K562 (cell line): ENCODE results near the gene GCNT1. TPM values are rescaled to one million over a fixed set of nuclear protein-coding genes. Genes with fewer than 3 reads are reported as not detected.

ENCODE experiments used
- ATAC-seq: fragments of 200-7000 bp; cut with Tn5 transposase; 3 replicates; pipeline ENCODE4 v1.9.1; 2020; ENCODE audit warnings: moderate library complexity
- BruUV-seq: library from RNA; stranded (reverse); fragments of 400-500 nt; replicated peaks from 2 replicates; lab custom pipeline; 2021; lab: Mats Ljungman, UMichigan
- CTCF ChIA-PET: fragments of 300-600 bp; formaldehyde crosslinking; extraction: SDS; loops from one replicate; lab custom pipeline; 2021; ENCODE audit warnings: low intra/inter-chr PET ratio; lab: Yijun Ruan, JAX
- POLR2A ChIA-PET: fragments of 300-600, 350-650 bp; sonication (Branson Sonifier 250); formaldehyde crosslinking; extraction: SDS; loops from one replicate; lab custom pipeline; 2021; ENCODE audit warnings: antibody characterized with exemption, inconsistent platforms; lab: Yijun Ruan, JAX
- DNase-seq, 4 experiments: peaks; one replicate each; pipeline versions ENCODE4 v3.0.0 to v3.0.0-alpha.2; 2011 to 2018; ENCODE audit warnings: low spot score in 3 of 4, mixed read lengths in 3 of 4; ENCODE audit errors: extremely low read depth in 1 of 4
- FAIRE-seq: peaks from 2 replicates; lab custom pipeline; 2011; peaks lifted over from hg19 to GRCh38; lab: Jason Lieb, UNC
- H2AFZ ChIP-seq: 2 replicates; pipeline ENCODE4 v1.6.0; 2011; ENCODE audit warnings: low read depth, low read length, control low read depth, inconsistent platforms
- H3K27ac ChIP-seq: fragments of 200-600 bp; 3 replicates; pipeline ENCODE4 v1.8.0; 2011; ENCODE audit warnings: low read depth, mild to moderate bottlenecking, control low read depth, inconsistent platforms, low read length, moderate library complexity, mixed read lengths; ENCODE audit errors: extremely low read depth
- H3K27me3 ChIP-seq, 2 experiments: fragments of 300-600 bp in 1 of 2; 2 replicates in 1 of 2; 3 replicates in 1 of 2; pipeline versions ENCODE4 v1.6.0 to v1.8.0; 2011; ENCODE audit warnings: inconsistent platforms in 2 of 2, low read length in 2 of 2, mild to moderate bottlenecking in 1 of 2, mixed read lengths in 1 of 2, moderate library complexity in 1 of 2; ENCODE audit not compliant: control insufficient read depth in 2 of 2, insufficient read depth in 2 of 2
- H3K36me3 ChIP-seq: fragments of 300-600 bp; 3 replicates; pipeline ENCODE4 v1.8.0; 2011; ENCODE audit warnings: mild to moderate bottlenecking, low read length, inconsistent platforms; ENCODE audit not compliant: control insufficient read depth, insufficient read depth
- H3K4me1 ChIP-seq, 2 experiments: fragments of 200-600 bp in 1 of 2; replicated peaks in 1 of 2; 2 replicates in 1 of 2; 3 replicates in 1 of 2; pipeline versions ENCODE4 v1.5.1 to v1.8.0; 2011; ENCODE audit warnings: inconsistent platforms in 2 of 2, low read length in 2 of 2, mild to moderate bottlenecking in 1 of 2, mixed read lengths in 1 of 2, moderate library complexity in 1 of 2; ENCODE audit not compliant: control insufficient read depth in 2 of 2, insufficient read depth in 2 of 2
- H3K4me2 ChIP-seq: 2 replicates; pipeline ENCODE4 v1.6.1; 2011; ENCODE audit warnings: low read length, control low read depth, inconsistent platforms, mixed read lengths; ENCODE audit not compliant: insufficient read depth
- H3K4me3 ChIP-seq: fragments of 200-600 bp; sonication (generic), shearing (Covaris generic); 2 replicates; pipeline ENCODE4 v1.5.1; 2016; ENCODE audit warnings: control low read depth, inconsistent platforms
- H3K79me2 ChIP-seq: fragments of 200-600 bp; 3 replicates; pipeline ENCODE4 v1.8.0; 2011; ENCODE audit warnings: low read length, inconsistent platforms; ENCODE audit not compliant: control insufficient read depth, insufficient read depth
- H3K9ac ChIP-seq, 2 experiments: 2 replicates each; pipeline versions ENCODE4 v1.6.0 to v1.6.1; 2011; ENCODE audit warnings: low read depth in 2 of 2, low read length in 2 of 2, control low read depth in 1 of 2, inconsistent platforms in 1 of 2, mild to moderate bottlenecking in 1 of 2, mixed read lengths in 1 of 2; ENCODE audit not compliant: insufficient read depth in 1 of 2
- H3K9me1 ChIP-seq: one replicate; pipeline ENCODE4 v1.6.0; 2011; ENCODE audit warnings: inconsistent platforms, mild to moderate bottlenecking, low read length, moderate library complexity; ENCODE audit not compliant: control insufficient read depth, insufficient read depth
- H3K9me3 ChIP-seq: replicated peaks from 2 replicates; pipeline ENCODE4 v1.5.1; 2011; ENCODE audit warnings: low read depth, low read length, inconsistent platforms; ENCODE audit not compliant: control insufficient read depth, insufficient read depth
- H4K20me1 ChIP-seq: replicated peaks from 2 replicates; pipeline ENCODE4 v1.6.1; 2011; ENCODE audit warnings: low read length, inconsistent platforms, mixed read lengths; ENCODE audit not compliant: control insufficient read depth, insufficient read depth
- CBX3 ChIP-seq, 2 experiments: IDR thresholded peaks; 1 replicate in 1 of 2; 2 replicates in 1 of 2; pipeline ENCODE4 v1.6.1; 2012; ENCODE audit warnings: inconsistent platforms in 2 of 2, low read length in 2 of 2, borderline replicate concordance in 1 of 2, control low read depth in 1 of 2
- CHD1 ChIP-seq: fragments of 200-600 bp; sonication (generic); IDR thresholded peaks from one replicate; pipeline ENCODE4 v1.6.1; 2012; ENCODE audit warnings: mild to moderate bottlenecking, moderate library complexity, low read length, inconsistent platforms
- GABPB1 ChIP-seq: sonication (generic); formaldehyde crosslinking; IDR thresholded peaks from 2 replicates; pipeline ENCODE4 v1.8.0; 2022; ENCODE audit warnings: mild to moderate bottlenecking, missing genetic modification reagents
- NCOA2 ChIP-seq, 2 experiments: fragments of 450-650 bp; IDR thresholded peaks; 2 replicates each; pipeline ENCODE4 v1.6.1; 2018; ENCODE audit warnings: mild to moderate bottlenecking in 2 of 2, moderate library complexity in 1 of 2; ENCODE audit not compliant: partially characterized antibody in 2 of 2
- ZFP1 ChIP-seq: fragments of 450-650 bp; formaldehyde crosslinking; IDR thresholded peaks from 2 replicates; pipeline ENCODE4 v1.4.0; 2020; ENCODE audit warnings: mild to moderate bottlenecking, mixed read lengths
- ZNF12 ChIP-seq: sonication (generic); formaldehyde crosslinking; IDR thresholded peaks from 2 replicates; pipeline ENCODE4 v1.4.0; 2020; ENCODE audit warnings: mild to moderate bottlenecking, missing genetic modification reagents
- WGBS: fragments of 100-300 bp; shearing (Covaris generic); methylation state at CpG from one replicate; pipeline ENCODE4 v1.1.6; 2016; ENCODE audit warnings: low coverage, mixed read lengths; ENCODE audit not compliant: insufficient coverage; ENCODE audit errors: missing lambda C conversion rate; 5-methylcytosine and 5-hydroxymethylcytosine counted together
- in situ Hi-C: fragments of 300-500 bp; cut with MboI; formaldehyde crosslinking; loops from 4 replicates; pipeline ENCODE4 v1.15.0; 2018; ENCODE audit warnings: inconsistent platforms, mixed read lengths
- intact Hi-C: fragments of 100-400 bp; cut with micrococcal nuclease; formaldehyde crosslinking; loops from 2 replicates; pipeline ENCODE4 v1.14.2; 2022
- polyA plus RNA-seq, 8 experiments: library from polyadenylated mRNA; depleted of rRNA in 4 of 8; stranded (reverse) in 5 of 8; unstranded in 3 of 8; fragments of >200 nt; fragmentation: Nextera tagmentation in 2 of 8; fragmentation: Illumina TruSeq in 1 of 8; extraction: Ambion mirVana in 2 of 8; extraction: Trizol in 1 of 8; gene quantifications; 2 replicates each; pipeline versions ENCODE4 v1.2.1 to v1.2.3, GENCODE V29; 2011 to 2014; ENCODE audit warnings: inconsistent platforms in 1 of 8, missing spikeins in 1 of 8
- total RNA-seq, 7 experiments: library from RNA; depleted of rRNA in 6 of 7; stranded (reverse); fragments of >200 nt in 6 of 7; fragmentation: Illumina TruSeq in 2 of 7; extraction: Trizol in 2 of 7; gene quantifications; 2 replicates each; pipeline versions ENCODE4 v1.2.1 to v1.2.3, GENCODE V29; 2011 to 2021; ENCODE audit warnings: low replicate concordance in 1 of 7
- TF ChIP-seq, protein P1 (sequence below), 3 experiments: fragments of 200-800 bp in 1 of 3; sonication (Bioruptor generic) in 1 of 3; sonication (generic) in 1 of 3; formaldehyde crosslinking in 1 of 3; IDR thresholded peaks; 2 replicates each; pipeline versions ENCODE4 v1.6.1 to v1.8.0; 2016 to 2022; ENCODE audit warnings: mild to moderate bottlenecking in 2 of 3, missing compliant biosample characterization in 2 of 3, missing genetic modification characterization in 2 of 3, missing genetic modification reagents in 1 of 3
- TF ChIP-seq, protein P2 (sequence below): fragments of 450-650 bp; IDR thresholded peaks from 2 replicates; pipeline ENCODE4 v1.7.1; 2018; ENCODE audit warnings: mild to moderate bottlenecking, low read depth; ENCODE audit not compliant: partially characterized antibody

GCNT1 gene
- total and polyA plus RNA-seq, 9 of the 15 experiments (the other 6 are each of a cell fraction or from before 2014, with no cell fraction given): 0.01 to 0.71 (median 0.10) TPM

GRCh38 chr9:76464706-76465105 is 5.7 kb downstream of the GCNT1 start:
- Histone ChIP-seq H3K79me2 (no peaks in the 10 kb centered on the region), H3K36me3 (no peaks in the 10 kb centered on the region), H3K4me1 (peaks cover 0 to 4% of the 10 kb centered on the region in 2 experiments; a peak in 1 of 5 replicates), H3K9me1 (no peaks in the 10 kb centered on the region), H3K9ac (no peak overlapping the region), H3K27me3 (peaks cover 0 to 4% of the 10 kb centered on the region in 2 experiments; a peak in 1 of 5 replicates), H3K9me3 (no peaks in the 10 kb centered on the region), H3K4me3 (no peak overlapping the region), H2AFZ (no peak overlapping the region), H3K27ac (no peak overlapping the region), H3K4me2 (no peak overlapping the region), H4K20me1 (no peaks in the 10 kb centered on the region)
- ATAC-seq (no peak), FAIRE-seq (no peak), DNase-seq (no peak)
- in situ Hi-C loops (no loop called here), intact Hi-C loops (no loop called here)
- 0% methylated on average over 1 of the region's 1 CpG for WGBS
- TF ChIP-seq NCOA2 (IDR thresholded peaks at IDR 0.05; ENCODE audit: partially characterized antibody in 2 of 2) (no peak), CBX3 (IDR thresholded peaks at IDR 0.05; ENCODE audit: borderline replicate concordance in 1 of 2, low read length in 2 of 2) (no peak), ZNF12 (no peak), ZFP1 (no peak), CHD1 (no peak), GABPB1 (CRISPR knock-in tag) (no peak)
- TF ChIP-seq, protein P1, sequence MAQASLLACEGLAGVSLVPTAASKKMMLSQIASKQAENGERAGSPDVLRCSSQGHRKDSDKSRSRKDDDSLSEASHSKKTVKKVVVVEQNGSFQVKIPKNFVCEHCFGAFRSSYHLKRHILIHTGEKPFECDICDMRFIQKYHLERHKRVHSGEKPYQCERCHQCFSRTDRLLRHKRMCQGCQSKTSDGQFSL (CRISPR knock-in tag; IDR thresholded peaks at IDR 0.05): no peak
- TF ChIP-seq, protein P1 (tag; IDR thresholded peaks at IDR 0.05): no peak
- TF ChIP-seq, protein P2, sequence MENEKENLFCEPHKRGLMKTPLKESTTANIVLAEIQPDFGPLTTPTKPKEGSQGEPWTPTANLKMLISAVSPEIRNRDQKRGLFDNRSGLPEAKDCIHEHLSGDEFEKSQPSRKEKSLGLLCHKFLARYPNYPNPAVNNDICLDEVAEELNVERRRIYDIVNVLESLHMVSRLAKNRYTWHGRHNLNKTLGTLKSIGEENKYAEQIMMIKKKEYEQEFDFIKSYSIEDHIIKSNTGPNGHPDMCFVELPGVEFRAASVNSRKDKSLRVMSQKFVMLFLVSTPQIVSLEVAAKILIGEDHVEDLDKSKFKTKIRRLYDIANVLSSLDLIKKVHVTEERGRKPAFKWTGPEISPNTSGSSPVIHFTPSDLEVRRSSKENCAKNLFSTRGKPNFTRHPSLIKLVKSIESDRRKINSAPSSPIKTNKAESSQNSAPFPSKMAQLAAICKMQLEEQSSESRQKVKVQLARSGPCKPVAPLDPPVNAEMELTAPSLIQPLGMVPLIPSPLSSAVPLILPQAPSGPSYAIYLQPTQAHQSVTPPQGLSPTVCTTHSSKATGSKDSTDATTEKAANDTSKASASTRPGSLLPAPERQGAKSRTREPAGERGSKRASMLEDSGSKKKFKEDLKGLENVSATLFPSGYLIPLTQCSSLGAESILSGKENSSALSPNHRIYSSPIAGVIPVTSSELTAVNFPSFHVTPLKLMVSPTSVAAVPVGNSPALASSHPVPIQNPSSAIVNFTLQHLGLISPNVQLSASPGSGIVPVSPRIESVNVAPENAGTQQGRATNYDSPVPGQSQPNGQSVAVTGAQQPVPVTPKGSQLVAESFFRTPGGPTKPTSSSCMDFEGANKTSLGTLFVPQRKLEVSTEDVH: no peak
- CTCF ChIA-PET: no interaction called here
- POLR2A ChIA-PET: no interaction called here
- no TSS peak for BruUV-seq
